DMS53 treated with DMSO at 0.1 percent for 48 hours (cell line): ENCODE results near the gene ANXA3.
"Not testable (repeated sequence)": the region's sequence is repeated elsewhere in the genome, so short reads cannot be mapped to it uniquely, and the experiment has no call there.

ENCODE experiments used
- DNase-seq: peaks from one replicate; lab custom pipeline; 2025; ENCODE audit not compliant: unreplicated experiment; lab: John Stamatoyannopoulos, UW

ANXA3 gene, protein sequence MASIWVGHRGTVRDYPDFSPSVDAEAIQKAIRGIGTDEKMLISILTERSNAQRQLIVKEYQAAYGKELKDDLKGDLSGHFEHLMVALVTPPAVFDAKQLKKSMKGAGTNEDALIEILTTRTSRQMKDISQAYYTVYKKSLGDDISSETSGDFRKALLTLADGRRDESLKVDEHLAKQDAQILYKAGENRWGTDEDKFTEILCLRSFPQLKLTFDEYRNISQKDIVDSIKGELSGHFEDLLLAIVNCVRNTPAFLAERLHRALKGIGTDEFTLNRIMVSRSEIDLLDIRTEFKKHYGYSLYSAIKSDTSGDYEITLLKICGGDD

DNA sequence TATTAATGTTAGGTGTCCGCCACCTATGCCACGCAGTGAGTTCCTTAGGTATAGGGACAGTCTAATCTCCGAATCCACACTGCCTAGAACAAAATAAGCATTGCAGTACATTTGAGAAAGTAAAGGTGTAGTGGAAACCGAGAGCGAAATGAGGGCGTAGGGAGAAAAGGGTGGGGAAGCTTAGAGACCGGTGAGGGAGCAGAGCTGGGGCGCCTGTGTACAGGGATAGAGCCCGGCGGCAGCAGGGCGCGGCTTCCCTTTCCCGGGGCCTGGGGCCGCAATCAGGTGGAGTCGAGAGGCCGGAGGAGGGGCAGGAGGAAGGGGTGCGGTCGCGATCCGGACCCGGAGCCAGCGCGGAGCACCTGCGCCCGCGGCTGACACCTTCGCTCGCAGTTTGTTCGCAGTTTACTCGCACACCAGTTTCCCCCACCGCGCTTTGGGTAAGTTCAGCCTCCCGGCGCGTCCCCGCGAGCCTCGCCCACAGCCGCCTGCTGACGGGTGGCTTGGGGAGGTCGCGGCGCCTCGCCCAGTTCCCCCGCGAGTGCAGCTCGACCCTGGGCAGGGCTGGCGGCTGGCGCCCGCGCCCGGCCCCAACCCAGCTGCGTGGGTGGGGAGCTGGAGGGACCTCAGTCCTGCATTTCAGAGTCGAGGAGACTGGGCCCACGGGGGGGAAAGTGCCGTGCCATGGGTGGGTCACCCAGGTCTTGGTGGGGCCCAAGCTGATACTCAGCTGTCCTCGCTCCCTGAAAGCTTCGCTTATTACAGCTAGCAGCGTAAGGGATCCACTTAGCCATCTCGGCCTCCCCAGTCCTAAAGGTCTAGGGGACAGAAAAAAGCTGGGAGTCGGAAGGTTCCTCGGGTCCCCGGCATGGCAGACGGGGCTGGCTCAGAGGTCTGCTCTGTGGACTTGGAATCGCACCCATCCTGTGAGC lies at the start of gene ANXA3:
Gene ANXA3 (plus strand): TSS at position 351 of the 932 bp plus-strand sequence. CDS start 2,704 bp downstream, outside the sequence.
- no peak for DNase-seq

DNA sequence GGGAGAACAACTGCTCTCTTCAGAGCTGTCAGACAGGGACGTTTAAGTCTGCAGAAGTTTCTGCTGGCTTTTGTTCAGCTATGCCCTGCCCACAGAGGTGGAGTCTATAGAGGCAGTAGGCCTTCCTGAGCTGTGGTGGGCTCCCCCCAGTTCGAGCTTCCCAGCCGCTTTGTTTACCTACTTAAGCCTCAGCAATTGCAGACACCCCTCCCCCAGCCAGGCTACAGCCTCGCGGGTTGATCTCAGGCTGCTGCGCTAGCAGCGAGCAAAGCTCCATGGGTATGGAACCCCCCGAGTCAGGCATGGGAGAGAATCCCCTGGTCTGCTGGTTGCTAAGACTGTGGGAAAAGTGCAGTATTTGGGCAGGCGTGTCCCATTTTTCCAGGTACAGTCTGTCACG lies 45.3 kb upstream of the ANXA3 start:
- not testable (repeated sequence) for DNase-seq

DNA sequence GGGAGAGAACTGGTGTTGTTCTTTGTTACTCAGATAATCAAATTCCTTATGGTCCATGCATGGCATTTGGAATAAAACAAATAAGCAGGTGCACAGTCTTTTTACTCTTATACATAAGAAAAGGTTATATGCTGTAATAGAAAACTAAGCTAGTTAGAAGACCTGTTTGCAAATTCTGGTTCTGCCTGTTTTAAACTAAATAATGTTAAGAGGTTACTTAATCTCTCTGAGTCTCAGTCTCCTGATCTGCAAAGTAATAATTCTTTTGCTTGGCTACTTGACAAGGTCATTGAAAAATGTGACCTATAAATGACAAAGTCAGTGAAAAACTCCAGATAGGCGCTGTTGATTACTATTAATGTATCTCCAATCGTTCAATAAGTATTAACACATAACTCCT lies 42.5 kb upstream of the ANXA3 start:
- no peak for DNase-seq

DNA sequence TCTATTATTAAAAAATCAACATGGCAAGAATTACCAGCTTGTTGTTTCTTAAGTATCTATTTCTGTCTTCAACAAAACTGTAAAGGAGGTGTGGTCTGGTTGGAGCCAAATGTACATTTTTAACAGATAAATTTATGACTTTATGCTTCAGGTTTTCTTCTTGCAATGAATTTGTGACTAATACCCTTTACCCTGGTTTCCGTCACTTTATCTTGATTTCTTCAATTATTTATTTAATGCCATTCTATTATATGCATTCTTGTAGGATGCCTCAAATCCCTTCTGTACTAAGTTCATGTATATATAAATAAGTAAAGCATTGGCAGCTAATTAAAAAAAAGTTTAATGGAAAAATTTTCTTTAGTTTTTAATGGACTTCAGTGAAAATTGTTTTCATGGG lies 41.5 kb upstream of the ANXA3 start:
- DNase-seq: no peak

DNA sequence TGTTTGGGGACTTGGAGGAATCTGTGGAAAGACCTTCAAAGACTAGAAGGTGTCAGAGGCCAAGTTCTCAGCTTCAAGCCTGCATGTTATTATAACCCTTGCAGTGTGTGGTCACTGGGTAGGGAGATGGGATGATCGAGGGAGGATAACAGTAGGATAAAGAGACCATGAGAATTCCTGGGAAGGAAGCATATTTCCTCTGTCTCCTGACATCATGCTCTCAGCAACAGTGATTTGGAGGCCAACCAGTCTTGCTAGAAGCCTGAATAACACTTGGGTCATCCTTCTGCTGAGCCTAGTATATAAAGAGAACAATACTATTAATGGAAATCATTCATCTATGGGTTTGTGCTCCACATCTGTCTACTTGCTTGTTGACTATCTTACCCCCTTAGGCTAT lies 40.9 kb upstream of the ANXA3 start:
- no peak for DNase-seq

DNA sequence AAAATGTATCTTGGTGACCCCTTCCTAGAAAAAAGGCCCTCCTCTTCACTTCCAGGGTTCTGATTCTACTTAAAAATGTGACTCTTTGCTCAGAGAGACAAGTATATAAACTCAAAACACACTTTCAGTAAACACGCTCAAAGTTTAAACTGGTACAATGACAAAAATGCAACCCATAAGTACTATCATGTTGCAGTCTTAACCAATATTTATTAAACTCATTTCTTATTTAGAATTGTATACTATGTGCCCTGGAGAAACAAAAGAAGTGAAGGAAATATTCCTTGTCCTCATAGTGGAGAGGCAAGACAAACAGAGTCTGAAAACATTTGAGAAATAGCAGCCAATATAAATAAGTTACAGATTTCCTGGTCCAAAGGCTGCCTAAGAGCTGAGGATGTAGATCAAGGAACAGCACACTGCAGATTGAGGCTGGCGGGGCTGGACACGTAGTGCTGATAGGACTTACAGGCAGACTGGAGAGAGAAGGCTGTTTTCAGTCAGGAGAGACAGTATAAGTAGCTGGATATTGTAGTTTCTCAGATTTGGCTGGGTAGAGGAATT lies 39.1 kb upstream of the ANXA3 start:
- no peak for DNase-seq

DNA sequence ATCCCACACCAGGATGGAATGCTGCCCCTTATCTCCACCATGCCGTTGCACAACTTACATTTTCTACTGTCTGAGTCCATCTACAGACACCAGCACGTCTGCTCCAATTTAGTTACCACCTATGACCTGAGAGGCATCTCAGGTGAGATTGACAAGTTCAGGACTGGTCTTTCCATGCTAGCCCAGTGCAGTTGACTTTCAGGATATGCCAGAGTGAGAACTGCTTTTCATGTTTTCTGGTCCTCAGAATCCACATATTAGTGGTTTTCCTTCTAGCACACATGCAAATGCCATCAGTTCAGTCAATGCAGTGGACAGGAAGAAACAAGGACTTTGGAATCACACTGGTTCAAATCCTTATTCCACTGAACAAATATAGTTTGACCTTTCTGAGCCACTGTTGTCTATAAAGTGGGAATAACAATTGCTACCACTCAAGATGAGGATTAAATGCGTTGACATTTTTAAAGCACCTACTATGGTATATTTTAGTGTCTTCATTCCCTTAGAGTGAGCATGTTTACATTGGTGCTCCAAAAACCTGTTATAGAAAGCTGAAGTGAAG lies 38.1 kb upstream of the ANXA3 start:
- DNase-seq: no peak

DNA sequence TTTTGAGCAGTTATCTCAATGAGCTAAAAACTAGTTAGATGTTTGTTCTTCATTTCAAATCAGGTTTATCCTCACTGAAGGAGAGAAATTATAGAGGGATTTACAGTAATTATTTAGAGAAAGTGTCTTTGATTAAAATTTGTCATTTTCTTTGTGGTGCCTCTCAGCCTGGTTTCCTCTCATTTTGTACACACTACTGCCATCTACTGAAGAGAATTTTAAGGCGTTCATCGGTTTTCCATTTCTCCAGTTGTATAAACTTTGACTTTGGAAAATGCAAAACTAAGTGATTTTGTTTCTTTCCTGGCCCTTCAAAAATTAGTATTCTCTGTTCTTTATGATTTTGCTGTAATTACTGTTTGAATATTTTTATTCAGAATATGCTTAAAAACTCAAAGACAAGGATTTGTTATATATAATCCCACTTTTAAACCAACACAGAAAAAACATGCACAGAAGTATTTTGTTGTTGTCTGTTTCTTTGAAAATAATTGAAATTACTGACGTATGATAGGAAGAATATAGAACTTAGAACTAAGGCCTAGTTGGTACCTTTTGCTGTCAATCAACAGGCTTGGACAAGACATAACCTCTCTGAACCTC lies 34.4 kb upstream of the ANXA3 start:
- DNase-seq: peak; percentile 15

DNA sequence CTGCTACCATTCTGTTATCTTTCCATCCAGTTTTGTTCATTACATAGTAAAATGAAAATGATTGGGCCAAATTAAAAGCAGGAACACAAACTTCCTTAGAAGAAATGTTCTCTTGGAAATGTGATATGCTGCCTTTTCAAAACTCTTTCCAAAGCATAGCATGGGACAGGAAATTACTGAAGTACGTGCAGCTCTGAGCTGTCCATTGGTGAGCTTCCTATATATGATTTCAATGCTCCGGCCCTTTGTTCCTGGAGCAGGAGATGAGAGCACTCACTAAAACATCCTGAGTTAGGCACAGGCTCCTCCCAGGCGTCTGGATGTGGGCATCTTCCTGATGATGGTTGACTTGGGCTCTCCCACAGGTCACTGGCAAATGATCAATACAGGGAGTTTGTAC lies 33.0 kb upstream of the ANXA3 start:
- no peak for DNase-seq

DNA sequence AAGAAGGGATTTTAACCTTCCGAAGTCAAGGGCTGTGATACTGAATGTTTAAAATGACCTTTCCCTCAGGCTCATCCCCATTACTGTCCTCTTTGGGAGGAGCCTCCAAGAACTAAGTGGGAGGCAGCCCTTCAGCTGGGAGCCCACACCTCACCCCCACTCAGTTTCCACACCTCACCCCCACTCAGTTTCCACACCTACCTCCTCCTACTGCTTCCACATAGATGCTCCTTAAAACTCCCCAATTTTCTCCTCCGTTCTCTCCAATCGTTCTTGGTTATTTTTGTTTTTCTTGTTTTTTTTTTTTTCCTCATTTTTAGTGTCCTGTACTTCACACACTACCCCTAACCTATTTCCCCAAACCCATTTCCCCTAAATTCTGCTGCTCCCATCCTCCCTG lies 31.6 kb upstream of the ANXA3 start:
- no peak for DNase-seq

DNA sequence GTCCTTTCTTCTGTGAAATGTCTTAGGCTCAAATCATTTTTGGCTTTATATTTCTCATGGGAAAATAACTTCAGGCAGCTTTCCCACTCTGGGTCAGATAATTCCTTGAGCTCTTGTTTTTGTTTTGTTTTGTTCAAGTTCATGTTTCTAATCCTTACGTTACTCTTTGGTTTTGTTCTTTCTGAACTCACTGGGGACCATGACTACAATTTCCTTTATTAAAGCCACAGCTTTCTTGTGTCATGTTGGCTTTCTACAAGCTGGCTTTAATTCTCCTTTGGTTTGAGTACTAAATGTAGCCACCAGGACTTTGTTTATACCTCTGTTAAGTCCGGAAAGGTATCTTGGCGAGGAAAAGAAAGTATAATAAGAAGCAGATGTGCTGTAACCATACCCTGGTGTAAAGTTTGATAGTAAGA lies 30.8 kb upstream of the ANXA3 start:
- DNase-seq: no peak

DNA sequence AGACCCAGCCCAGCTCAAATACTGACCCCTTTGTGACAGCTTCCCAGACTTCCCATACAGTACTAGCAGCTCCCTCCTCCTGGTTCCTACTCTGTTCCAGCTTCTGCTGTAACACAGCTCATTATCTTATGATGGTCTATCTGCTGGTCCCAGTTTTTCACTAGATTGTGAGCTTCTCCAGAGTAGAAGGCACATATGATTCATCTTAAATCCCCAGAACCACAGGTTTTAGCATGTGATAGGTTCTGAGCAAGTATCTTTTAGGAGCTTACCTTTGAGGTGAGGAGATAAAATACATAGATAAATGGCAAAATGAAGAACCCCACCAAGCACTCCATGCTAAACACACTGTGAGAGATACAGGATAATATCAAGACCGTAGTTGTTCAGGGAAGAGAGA lies 27.6 kb upstream of the ANXA3 start:
- no peak for DNase-seq

DNA sequence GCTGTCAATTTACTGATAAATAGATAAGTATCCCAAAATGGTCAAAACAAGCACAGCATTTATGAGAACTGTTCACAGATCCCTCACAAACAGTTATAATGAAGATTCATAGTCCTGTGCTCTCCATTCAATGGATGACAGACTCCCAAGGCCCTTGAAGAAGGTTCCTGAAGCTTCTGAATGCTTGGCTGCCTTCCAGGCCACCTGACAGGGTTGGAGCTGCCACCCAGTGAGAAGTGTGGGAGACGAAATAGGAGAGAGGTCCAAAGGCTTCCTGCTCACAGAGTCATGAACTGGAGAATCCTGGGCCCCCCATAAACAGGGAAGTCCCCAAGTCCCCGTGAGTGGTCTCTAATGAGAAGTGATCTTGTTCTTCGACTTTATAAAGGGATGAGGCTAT lies 26.0 kb upstream of the ANXA3 start:
- no peak for DNase-seq

DNA sequence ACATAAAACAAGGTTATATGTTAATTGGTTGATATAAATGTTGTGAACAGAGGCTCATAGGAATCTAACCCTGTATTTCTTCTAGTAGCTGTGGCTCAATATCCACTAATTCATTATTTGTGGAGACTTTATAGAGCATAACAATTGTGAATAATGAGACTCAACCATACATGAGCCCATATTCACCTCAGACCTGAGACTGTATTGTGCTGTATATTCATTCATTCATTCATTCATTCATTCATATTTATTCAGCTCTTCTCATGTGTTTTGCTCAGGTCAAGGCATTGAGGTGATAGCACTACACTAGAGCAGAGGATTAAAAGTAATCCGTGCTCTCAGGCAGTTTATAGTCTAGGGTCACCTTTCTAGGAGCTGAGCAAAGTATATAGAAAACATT lies 24.5 kb upstream of the ANXA3 start:
- DNase-seq: no peak

DNA sequence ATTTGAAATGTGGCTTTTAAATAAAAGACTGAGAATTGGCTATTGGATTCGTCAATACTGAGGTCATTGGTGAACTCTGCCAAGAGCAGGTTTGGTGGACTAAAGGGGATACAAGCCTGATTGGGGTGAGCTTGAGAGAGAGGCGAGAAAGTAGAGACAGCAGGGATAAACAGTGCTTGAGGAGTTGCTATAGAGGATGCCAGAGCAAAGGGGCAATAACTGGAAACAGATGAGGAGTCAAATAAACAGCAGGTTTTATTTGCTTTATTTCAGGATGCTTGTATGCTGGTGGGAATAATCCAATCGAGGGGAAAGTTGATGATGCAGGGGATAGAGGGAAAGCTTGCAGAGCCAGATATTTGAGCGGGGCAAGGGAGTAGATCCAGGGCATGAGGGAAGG lies 24.0 kb upstream of the ANXA3 start:
- no peak for DNase-seq

DNA sequence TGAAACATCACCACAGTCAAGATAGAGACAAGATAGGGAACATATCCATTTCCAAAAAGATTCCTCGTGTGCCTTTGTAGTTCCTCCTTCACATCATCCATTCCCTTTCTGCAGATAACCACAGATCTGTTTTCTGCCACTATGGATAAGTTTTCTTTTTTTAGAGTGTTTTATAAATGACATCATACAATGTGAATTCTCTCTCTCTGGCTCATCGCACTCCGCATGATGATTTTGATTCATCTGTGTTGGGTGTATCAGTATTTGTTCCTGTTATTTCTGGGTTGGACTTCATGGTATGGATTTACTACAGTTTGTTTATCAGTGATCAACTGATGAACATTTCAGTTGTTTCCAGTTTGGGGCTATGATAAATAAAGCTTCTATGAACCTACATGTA lies 23.2 kb upstream of the ANXA3 start:
- DNase-seq: no peak

DNA sequence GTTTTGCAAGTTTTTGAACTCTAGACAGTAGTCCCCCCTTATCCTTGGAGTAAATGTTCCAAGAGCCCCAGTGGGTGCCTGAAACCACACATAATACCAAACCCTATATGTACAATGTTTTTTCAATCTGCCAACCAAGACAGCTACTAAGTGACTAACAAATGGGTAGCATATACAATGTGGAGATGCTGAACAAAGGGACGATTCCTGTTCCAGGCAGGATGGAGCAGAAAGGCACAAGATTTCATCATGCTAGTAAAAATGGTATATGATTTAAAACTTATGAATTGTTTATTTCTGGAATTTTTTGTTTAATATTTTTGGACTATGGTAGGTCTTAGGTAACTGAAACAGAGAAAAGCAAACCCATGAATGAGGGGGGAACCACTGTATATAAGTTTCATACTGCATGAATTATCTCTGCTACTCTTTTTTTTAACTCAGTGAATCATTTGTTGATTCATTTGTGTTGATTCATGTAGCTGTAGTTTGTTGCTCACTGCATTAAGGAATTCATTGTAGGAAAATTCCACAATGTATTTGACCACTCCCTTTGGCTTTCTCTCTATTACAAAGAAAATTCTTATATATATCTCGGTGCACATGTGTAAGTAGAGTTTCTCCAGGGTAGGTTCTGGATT lies 21.9 kb upstream of the ANXA3 start:
- no peak for DNase-seq

DNA sequence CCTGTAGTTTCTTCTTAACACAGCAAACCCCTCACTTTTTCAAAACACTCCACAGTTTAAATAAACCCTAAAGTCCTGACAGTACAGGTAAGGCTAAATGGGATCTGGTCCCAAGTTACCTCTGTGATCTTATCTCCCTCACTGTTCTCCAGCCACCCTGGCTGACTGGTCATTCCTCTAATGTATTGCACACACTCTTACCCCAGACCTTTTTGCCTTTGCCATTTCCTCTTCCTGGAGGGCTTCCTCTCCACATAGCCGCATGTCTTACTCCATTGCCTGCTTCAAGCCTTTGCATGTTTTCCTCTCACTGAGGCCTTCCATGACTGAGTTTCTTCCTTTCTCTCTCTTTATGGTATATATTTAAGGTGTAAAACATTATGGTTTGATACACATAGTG lies 19.5 kb upstream of the ANXA3 start:
- no peak for DNase-seq

DNA sequence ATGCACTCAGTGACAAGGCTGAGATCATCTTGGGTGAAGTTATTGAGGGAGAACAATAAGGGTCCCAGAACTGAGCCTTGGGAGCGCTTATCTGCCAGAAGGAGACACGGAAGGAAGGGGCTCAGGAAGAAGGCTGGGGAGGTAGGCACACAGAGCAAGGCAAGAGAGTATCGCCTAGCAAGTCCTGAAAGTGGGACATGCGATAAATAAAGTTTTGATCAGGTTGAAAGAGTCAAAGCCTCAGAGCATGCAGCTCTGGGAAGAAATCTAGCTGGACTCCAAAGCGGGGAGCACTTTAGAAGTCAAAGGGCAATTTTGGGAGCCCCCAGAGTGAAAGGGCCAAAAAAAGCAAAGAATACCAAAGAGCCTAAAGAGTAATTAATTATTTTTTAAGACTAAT lies 17.7 kb upstream of the ANXA3 start:
- no peak for DNase-seq

DNA sequence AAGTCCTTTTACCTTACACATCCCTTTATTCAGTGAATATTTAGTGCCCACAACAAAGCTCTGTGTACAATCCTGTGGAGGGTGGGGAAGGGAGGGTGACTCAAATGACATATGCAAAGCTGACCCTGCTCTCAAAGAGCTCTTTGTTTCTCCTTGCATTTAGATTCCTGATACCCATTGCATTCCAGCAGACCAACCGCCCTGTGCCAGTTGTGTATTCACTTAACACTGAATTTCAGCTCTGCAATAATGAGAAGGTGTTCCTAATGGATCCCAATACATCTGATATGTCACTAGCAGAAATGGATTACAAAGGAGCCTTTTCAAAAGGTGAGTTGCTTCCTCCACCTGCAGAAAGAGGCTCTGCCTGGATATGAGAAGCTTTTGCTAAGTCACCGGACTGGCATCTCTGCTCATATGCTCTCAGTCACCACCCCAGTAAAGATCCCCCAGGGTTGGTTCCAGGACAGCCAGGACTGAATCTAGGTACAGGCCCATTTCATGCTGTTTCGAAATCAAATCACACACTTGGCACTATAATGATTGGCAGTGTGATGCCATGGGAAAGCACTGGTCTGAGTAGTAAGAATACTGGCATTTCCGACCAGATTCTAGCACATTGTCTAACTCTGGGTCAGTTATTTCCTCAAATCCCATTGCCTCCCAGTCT lies 17.1 kb upstream of the ANXA3 start:
- no peak for DNase-seq
